ENCODE results near the gene ABCC8.

Gene ABCC8

GRCh38 chr11:17402486-17402885, 74.2 kb downstream of the ABCC8 start:
- no peak for ATAC-seq
- no peak for TF ChIP-seq PATZ1 (CRISPR knock-in tag; IDR thresholded peaks at IDR 0.05; ENCODE audit: borderline replicate concordance)
- no peak for TF ChIP-seq BACH2 (CRISPR knock-in tag; IDR thresholded peaks at IDR 0.05; ENCODE audit: borderline replicate concordance)
- TF ChIP-seq ZFP30 (CRISPR knock-in tag; IDR thresholded peaks at IDR 0.05): no peak
- no peak for TF ChIP-seq ARNTL (CRISPR knock-in tag; IDR thresholded peaks at IDR 0.05; ENCODE audit: borderline replicate concordance, low read depth)

GRCh38 chr11:17401841-17402240, 74.8 kb downstream of the ABCC8 start:
- ATAC-seq: no peak
- no peak for TF ChIP-seq ZFP3 (CRISPR knock-in tag; IDR thresholded peaks at IDR 0.05)
- TF ChIP-seq SNAI2 (CRISPR knock-in tag; IDR thresholded peaks at IDR 0.05): no peak
- no peak for TF ChIP-seq CSDC2 (CRISPR knock-in tag; IDR thresholded peaks at IDR 0.05)
- no peak for TF ChIP-seq ISL1 (CRISPR knock-in tag; IDR thresholded peaks at IDR 0.05)
- no peak for TF ChIP-seq ARNTL (CRISPR knock-in tag; IDR thresholded peaks at IDR 0.05; ENCODE audit: borderline replicate concordance, low read depth)
- no peak for TF ChIP-seq TOX (CRISPR knock-in tag; IDR thresholded peaks at IDR 0.05; ENCODE audit: borderline replicate concordance)

GRCh38 chr11:17401316-17401715, 75.3 kb downstream of the ABCC8 start:
- TF ChIP-seq TOX (CRISPR knock-in tag; IDR thresholded peaks at IDR 0.05; ENCODE audit: borderline replicate concordance) (no peak), ZC3H10 (CRISPR knock-in tag; IDR thresholded peaks at IDR 0.05) (no peak), BACH2 (CRISPR knock-in tag; IDR thresholded peaks at IDR 0.05; ENCODE audit: borderline replicate concordance) (no peak), CREB5 (CRISPR knock-in tag; IDR thresholded peaks at IDR 0.05; ENCODE audit: low read depth) (no peak), ARNTL (CRISPR knock-in tag; IDR thresholded peaks at IDR 0.05; ENCODE audit: borderline replicate concordance, low read depth) (no peak), ZNF70 (CRISPR knock-in tag; IDR thresholded peaks at IDR 0.05) (no peak), SNAI2 (CRISPR knock-in tag; IDR thresholded peaks at IDR 0.05) (no peak), TCF4 (CRISPR knock-in tag; IDR thresholded peaks at IDR 0.05; ENCODE audit: borderline replicate concordance) (no peak), PPARA (CRISPR knock-in tag; IDR thresholded peaks at IDR 0.05; ENCODE audit: borderline replicate concordance) (no peak), GLIS3 (CRISPR knock-in tag; IDR thresholded peaks at IDR 0.05) (no peak), OSR1 (CRISPR knock-in tag; IDR thresholded peaks at IDR 0.05) (no peak), ZNF8 (CRISPR knock-in tag; IDR thresholded peaks at IDR 0.05) (no peak), ISL1 (CRISPR knock-in tag; IDR thresholded peaks at IDR 0.05) (no peak)
- no peak for ATAC-seq

- no peak for ATAC-seq
- TF ChIP-seq ZFP3 (CRISPR knock-in tag; IDR thresholded peaks at IDR 0.05) (no peak), PPARA (CRISPR knock-in tag; IDR thresholded peaks at IDR 0.05; ENCODE audit: borderline replicate concordance) (no peak), TOX (CRISPR knock-in tag; IDR thresholded peaks at IDR 0.05; ENCODE audit: borderline replicate concordance) (no peak), ZFP30 (CRISPR knock-in tag; IDR thresholded peaks at IDR 0.05) (no peak), TCF4 (CRISPR knock-in tag; IDR thresholded peaks at IDR 0.05; ENCODE audit: borderline replicate concordance) (no peak)
Observed at GRCh38 chr11:17400048-17400775, 76.4 kb downstream of the ABCC8 start.

- ATAC-seq: no peak
- TF ChIP-seq PATZ1 (CRISPR knock-in tag; IDR thresholded peaks at IDR 0.05; ENCODE audit: borderline replicate concordance) (no peak), TOX (CRISPR knock-in tag; IDR thresholded peaks at IDR 0.05; ENCODE audit: borderline replicate concordance) (no peak), RARB (CRISPR knock-in tag; IDR thresholded peaks at IDR 0.05) (no peak), BACH2 (CRISPR knock-in tag; IDR thresholded peaks at IDR 0.05; ENCODE audit: borderline replicate concordance) (no peak), OSR1 (CRISPR knock-in tag; IDR thresholded peaks at IDR 0.05) (no peak), ISL1 (CRISPR knock-in tag; IDR thresholded peaks at IDR 0.05) (no peak), CSRNP3 (CRISPR knock-in tag; IDR thresholded peaks at IDR 0.05) (no peak), TCF4 (CRISPR knock-in tag; IDR thresholded peaks at IDR 0.05; ENCODE audit: borderline replicate concordance) (no peak), CSDC2 (CRISPR knock-in tag; IDR thresholded peaks at IDR 0.05) (no peak)
Observed at GRCh38 chr11:17399236-17399635, 77.4 kb downstream of the ABCC8 start.

All from SK-N-SH treated with all-trans-retinoic acid at 6 μM for 48 hours (cell line).